A375 (cell line): Measurements from ENCODE around the gene SZT2. TPM values are rescaled to one million over a fixed set of nuclear protein-coding genes. Genes with fewer than 3 reads are reported as not detected.

ENCODE experiments used
- small RNA-seq: library from RNA; depleted of rRNA; stranded (forward); fragments of <200 nt; gene quantifications from one replicate; pipeline ENCODE3, GENCODE V24; 2014
- total RNA-seq: library from RNA; depleted of rRNA; stranded (reverse); fragments of >200 nt; shearing (Covaris generic); gene quantifications from 2 replicates; pipeline ENCODE4 v1.2.3, GENCODE V29; 2014; rRNA removed

SZT2 gene
- total RNA-seq: 19.8 and 30.1 TPM in 2 replicates

GRCh38 chr1:43389326-43390313 is at the start of gene SZT2, which contains the start of gene MED8:
SZT2 (plus strand) TSS chr1:43389899; CDS start chr1:43389969, 70 bp downstream.
MED8 (minus strand) TSS chr1:43389800; CDS start chr1:43389764, 36 bp downstream.

GRCh38 chr1:43358746-43359693 is 30.7 kb upstream of the SZT2 start, which contains the start of gene CDC20:
CDC20 (plus strand) TSS chr1:43358981; CDS start chr1:43359216, 235 bp downstream.

GRCh38 chr1:43367904-43368645 is 21.6 kb upstream of the SZT2 start, which contains the start of gene ELOVL1:
ELOVL1 (minus strand) TSS chr1:43368011; CDS start chr1:43365609, 2,402 bp downstream.

GRCh38 chr1:43453442-43454269 is 64.0 kb downstream of the SZT2 start, which contains the start of gene HYI:
HYI (minus strand) TSS chr1:43453931; CDS start chr1:43453793, 138 bp downstream.

Small RNA genes within 50 kb of the gene (small RNA-seq; reads per million reads assigned to genes)
- not detected for gene MIR6735

Other genes starting within 250 kb of the SZT2 start
- gene EBNA1BP2, start 217.6 kb upstream of the SZT2 start, total RNA-seq: 322 and 328 TPM in 2 replicates
- gene CFAP57, start 217.6 kb upstream of the SZT2 start, total RNA-seq: 0.11 and 0.15 TPM in 2 replicates
- not detected in 2 replicates for gene TMEM125, start 119.9 kb upstream of the SZT2 start, total RNA-seq
- gene C1orf210, start 104.3 kb upstream of the SZT2 start, total RNA-seq: not detected in 2 replicates
- 4.5 and 6.1 TPM in 2 replicates for gene TIE1, start 88.9 kb upstream of the SZT2 start, total RNA-seq
- 1.7 TPM in 1 of 2 replicates, not detected in the other for gene MPL, start 52.1 kb upstream of the SZT2 start, total RNA-seq
- gene CDC20, start 30.9 kb upstream of the SZT2 start, total RNA-seq: 194 and 201 TPM in 2 replicates
- 47.2 and 57.5 TPM in 2 replicates for gene ELOVL1, start 21.9 kb upstream of the SZT2 start, total RNA-seq
- gene MED8, start 99 bp upstream of the SZT2 start, total RNA-seq: 70.4 and 73.0 TPM in 2 replicates
- gene HYI, start 64.0 kb downstream of the SZT2 start, total RNA-seq: 98.5 and 100.0 TPM in 2 replicates
- gene PTPRF, start 141.0 kb downstream of the SZT2 start, total RNA-seq: 48.7 and 58.2 TPM in 2 replicates